ENCODE data around the gene DAZAP1. TPM values are rescaled to one million over a fixed set of nuclear protein-coding genes. Genes with fewer than 3 reads are reported as not detected.
"Not testable (repeated sequence)": the region's sequence is repeated elsewhere in the genome, so short reads cannot be mapped to it uniquely, and the experiment has no call there.

The DAZAP1 gene
- total RNA-seq, 2 experiments from 2014 or later = 128 to 133 TPM

- Mint-ChIP-seq H3K27ac (peak overlapping the region; percentile 92), H3K9me3 (no peaks in the 10 kb centered on the region), H3K4me1 (ENCODE audit: low read depth) (peaks cover 25% of the 10 kb centered on the region), H3K4me3 (peak overlapping the region; percentile 100), H3K27me3 (no peaks in the 10 kb centered on the region), H3K36me3 (ENCODE audit: low read depth) (peaks cover 60% of the 10 kb centered on the region)
- ChIA-PET POLR2A (interaction anchor here (0.9 kb wide), 1 partner anchor 56 kb away, joined by 4 read pairs; no protein-coding TSS in a partner anchor), CTCF (no interaction called here)
- ATAC-seq (ENCODE audit: poor library complexity) (no peak), DNase-seq (no peak)
- no peaks in the 10 kb centered on the region for H3K9me3 ChIP-seq (ENCODE audit: control insufficient read depth in 1 of 2, insufficient read depth in 1 of 2, low read length in 2 of 2)
- H3K4me1 ChIP-seq (ENCODE audit: insufficient read depth, low read length) = peaks cover 32% of the 10 kb centered on the region
- H3K27ac ChIP-seq (ENCODE audit: low read depth in 1 of 2, low read length in 2 of 2) = peak overlapping the region; percentile 83 to 90
- no peaks in the 10 kb centered on the region for H3K27me3 ChIP-seq (ENCODE audit: control insufficient read depth in 1 of 2, insufficient read depth in 2 of 2, low read length in 2 of 2)
- H3K36me3 ChIP-seq (ENCODE audit: insufficient read depth, low read length) = peaks cover 42% of the 10 kb centered on the region
- intact Hi-C loops (cut with DNase I, micrococcal nuclease) = loop anchor here (1.0 to 5.0 kb wide), 5 partner anchors 32 to 162 kb away; partner anchors contain the start of genes ADAMTSL5 (in 2 of the 2), DAZAP1 (in 2 of the 2), C19orf25 (in 1 of the 2) and FAM174C (in 1 of the 2)
- no peak for TF ChIP-seq CTCF (IDR thresholded peaks at IDR 0.05)
- peak overlapping the region; percentile 96 for H3K4me3 ChIP-seq (ENCODE audit: low read length)
Measured at GRCh38 chr19:1438933-1439354, 31.6 kb downstream of the DAZAP1 start.

GRCh38 chr19:1439525-1440417, 32.4 kb downstream of the DAZAP1 start:
- peak overlapping the region; percentile 92 for H3K27ac Mint-ChIP-seq
- H3K27me3 Mint-ChIP-seq; H3K27ac ChIP-seq (ENCODE audit: low read depth in 1 of 2, low read length in 2 of 2); H3K27me3 ChIP-seq (ENCODE audit: control insufficient read depth in 1 of 2, insufficient read depth in 2 of 2, low read length in 2 of 2); H3K9me3 Mint-ChIP-seq; H3K9me3 ChIP-seq (ENCODE audit: control insufficient read depth in 1 of 2, insufficient read depth in 1 of 2, low read length in 2 of 2); ATAC-seq (ENCODE audit: poor library complexity); CTCF ChIA-PET: not testable (repeated sequence)
- peaks cover 60% of the 10 kb centered on the region for H3K36me3 Mint-ChIP-seq (ENCODE audit: low read depth)
- Histone ChIP-seq H3K36me3 (ENCODE audit: insufficient read depth, low read length) (peaks cover 34% of the 10 kb centered on the region), H3K4me3 (ENCODE audit: low read length) (peak overlapping the region; percentile 96), H3K4me1 (ENCODE audit: insufficient read depth, low read length) (peaks cover 36% of the 10 kb centered on the region)
- peak overlapping the region; percentile 100 for H3K4me3 Mint-ChIP-seq
- POLR2A ChIA-PET = interaction anchor here (0.9 to 1.2 kb wide), 2 partner anchors 29 to 57 kb away, joined by 3 to 4 read pairs; no protein-coding TSS in a partner anchor
- peak in 1 of 14 experiments; percentile 51 for DNase-seq
- intact Hi-C loops (cut with DNase I, micrococcal nuclease) = loop anchor here (2.0 to 5.0 kb wide), 4 partner anchors 39 to 162 kb away; partner anchors contain the start of genes ADAMTSL5 (in 2 of the 2), C19orf25 (in 1 of the 2) and FAM174C (in 1 of the 2)
- H3K4me1 Mint-ChIP-seq (ENCODE audit: low read depth) = peaks cover 25% of the 10 kb centered on the region

DNA sequence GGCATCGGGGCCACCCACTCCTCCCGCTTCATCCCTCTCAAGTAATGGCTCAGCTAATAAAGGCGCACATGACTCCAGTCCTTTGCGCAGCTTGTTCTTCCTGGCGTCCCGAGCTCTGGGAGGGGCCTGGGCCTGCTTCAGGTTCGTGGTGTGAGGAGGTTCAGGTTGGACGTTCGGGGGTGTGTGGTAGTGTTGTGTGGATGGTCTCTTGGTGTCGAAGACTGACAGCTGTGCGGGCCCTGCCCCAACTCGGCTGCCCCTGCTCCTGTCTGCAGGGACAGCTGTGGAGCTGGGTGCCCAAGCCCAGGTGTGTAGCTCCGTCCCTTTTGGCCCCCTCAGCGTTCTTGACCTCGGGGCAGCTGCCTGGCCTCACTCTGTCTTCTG, 33.0 kb downstream of the DAZAP1 start:
- Mint-ChIP-seq H3K36me3 (ENCODE audit: low read depth) (peaks cover 55% of the 10 kb centered on the region), H3K9me3 (no peaks in the 10 kb centered on the region), H3K27ac (peak overlapping the region; percentile 92), H3K27me3 (no peaks in the 10 kb centered on the region), H3K4me3 (peak overlapping the region; percentile 100), H3K4me1 (ENCODE audit: low read depth) (peaks cover 25% of the 10 kb centered on the region)
- peaks cover 32% of the 10 kb centered on the region for H3K36me3 ChIP-seq (ENCODE audit: insufficient read depth, low read length)
- no peak overlapping the region for H3K4me3 ChIP-seq (ENCODE audit: low read length)
- H3K27ac ChIP-seq (ENCODE audit: low read depth in 1 of 2, low read length in 2 of 2) = no peak overlapping the region
- peaks cover 0 to 2% of the 10 kb centered on the region in 2 experiments for H3K27me3 ChIP-seq (ENCODE audit: control insufficient read depth in 1 of 2, insufficient read depth in 2 of 2, low read length in 2 of 2)
- ChIA-PET CTCF (no interaction called here), POLR2A (interaction anchor here (1.2 kb wide), 1 partner anchor 29 kb away, joined by 3 read pairs; no protein-coding TSS in a partner anchor)
- intact Hi-C loops (cut with DNase I, micrococcal nuclease) = no loop called here
- ATAC-seq (ENCODE audit: poor library complexity) = no peak
- no peaks in the 10 kb centered on the region for H3K9me3 ChIP-seq (ENCODE audit: control insufficient read depth in 1 of 2, insufficient read depth in 1 of 2, low read length in 2 of 2)
- DNase-seq = no peak
- peaks cover 42% of the 10 kb centered on the region for H3K4me1 ChIP-seq (ENCODE audit: insufficient read depth, low read length)
- no peak for TF ChIP-seq CTCF (IDR thresholded peaks at IDR 0.05)

Measured in CD4-positive, alpha-beta T cell (primary cell).